Measurements from ENCODE around the gene CITED2. TPM values are rescaled to one million over a fixed set of nuclear protein-coding genes. Genes with fewer than 3 reads are reported as not detected.

Gene CITED2
- total RNA-seq, 1 experiment from 2014 or later, result 110 TPM

- no peak overlapping the region; a peak in 1 of 7 replicates for H3K27ac Mint-ChIP-seq
- no peak overlapping the region for H3K4me2 ChIP-seq (ENCODE audit: insufficient read depth, insufficient read length, low read length)
- no peaks in the 10 kb centered on the region for H3K27me3 Mint-ChIP-seq (ENCODE audit: low read depth)
- H2AK5ac ChIP-seq (ENCODE audit: insufficient read length, low read length), result no peak overlapping the region
- H3K9me3 Mint-ChIP-seq, result no peaks in the 10 kb centered on the region; a peak in 1 of 5 replicates
- no peak overlapping the region for H2BK15ac ChIP-seq (ENCODE audit: low read depth, low read length)
- H3K4me3 Mint-ChIP-seq, result no peak overlapping the region
- no peak overlapping the region for H2BK120ac ChIP-seq (ENCODE audit: low read depth, low read length, poor library complexity, severe bottlenecking)
- no peak overlapping the region for H2BK12ac ChIP-seq (ENCODE audit: insufficient read length, low read depth, low read length)
- no peak overlapping the region for H2BK5ac ChIP-seq (ENCODE audit: insufficient read length, low read length)
- H3K18ac ChIP-seq (ENCODE audit: insufficient read length, low read depth, low read length), result no peak overlapping the region
- no peaks in the 10 kb centered on the region for H4K20me1 ChIP-seq (ENCODE audit: control insufficient read depth, insufficient read depth, insufficient read length)
- no peak overlapping the region for H3K27ac ChIP-seq (ENCODE audit: insufficient read length, low read depth, low read length)
- H4K8ac ChIP-seq (replicated peaks; ENCODE audit: insufficient read length, low read depth, low read length), result no peak overlapping the region
- peaks cover 0 to 9% (median 1%) of the 10 kb centered on the region in 3 experiments; a peak in 2 of 7 replicates for H3K36me3 Mint-ChIP-seq (ENCODE audit: insufficient read depth in 1 of 3, low read depth in 3 of 3)
- H3K4me1 Mint-ChIP-seq, result 0 out of 4 replicates have a peak, but pooled peaks cover 0 to 4% of the 10 kb centered on the region in 2 experiments
- no peaks in the 10 kb centered on the region for H3K79me2 ChIP-seq (ENCODE audit: insufficient read depth, low read length)
- H2AFZ ChIP-seq (ENCODE audit: low read length), result no peak overlapping the region
- H3K23ac ChIP-seq (ENCODE audit: insufficient read length, low read depth, low read length), result no peak overlapping the region
- H3K23me2 ChIP-seq (ENCODE audit: insufficient read length, low read depth, low read length, poor library complexity, severe bottlenecking), result no peaks in the 10 kb centered on the region
- no peak overlapping the region for H3K9ac ChIP-seq (ENCODE audit: extremely low read depth, insufficient read length, low read length)
- no peak overlapping the region for H4K5ac ChIP-seq (ENCODE audit: insufficient read length, low read depth, low read length)
- H3K4ac ChIP-seq (ENCODE audit: low read depth, low read length), result no peak overlapping the region
- H4K91ac ChIP-seq (ENCODE audit: insufficient read length, low read depth, low read length), result no peak overlapping the region
- no peaks in the 10 kb centered on the region for H3K27me3 ChIP-seq (ENCODE audit: insufficient read depth, low read length)
- H3K9me3 ChIP-seq (ENCODE audit: control insufficient read depth, low read depth, low read length), result no peaks in the 10 kb centered on the region
- no peak for DNase-seq
- H3K56ac ChIP-seq (ENCODE audit: insufficient read length, low read depth, low read length), result no peak overlapping the region
- H3K14ac ChIP-seq (ENCODE audit: insufficient read depth, low read length), result no peak overlapping the region
- no peak overlapping the region for H3T11ph ChIP-seq (ENCODE audit: low read length)
- H3K4me1 ChIP-seq (ENCODE audit: insufficient read depth, low read length), result no peaks in the 10 kb centered on the region
- TF ChIP-seq CTCF (conservative IDR thresholded peaks at IDR 0.05), result no peak
- H3K79me1 ChIP-seq (ENCODE audit: insufficient read depth, low read depth, low read length, poor library complexity, severe bottlenecking), result no peaks in the 10 kb centered on the region
- H2BK20ac ChIP-seq (ENCODE audit: low read depth, low read length, poor library complexity, severe bottlenecking), result no peak overlapping the region
- no CpG with 5 or more reads among the region's 7 CpGs for WGBS (ENCODE audit: extremely low coverage, insufficient read length, low lambda C conversion rate)
Observed at GRCh38 chr6:139355777-139356445, 18.5 kb downstream of the CITED2 start.
